Right hindlimb (tissue), 1 donor: ENCODE measurements around the gene SOX30.

Experiments used
- DNase-seq: peaks from one replicate; pipeline ENCODE4 v3.0.0-alpha.2; 2018

Gene SOX30

DNA sequence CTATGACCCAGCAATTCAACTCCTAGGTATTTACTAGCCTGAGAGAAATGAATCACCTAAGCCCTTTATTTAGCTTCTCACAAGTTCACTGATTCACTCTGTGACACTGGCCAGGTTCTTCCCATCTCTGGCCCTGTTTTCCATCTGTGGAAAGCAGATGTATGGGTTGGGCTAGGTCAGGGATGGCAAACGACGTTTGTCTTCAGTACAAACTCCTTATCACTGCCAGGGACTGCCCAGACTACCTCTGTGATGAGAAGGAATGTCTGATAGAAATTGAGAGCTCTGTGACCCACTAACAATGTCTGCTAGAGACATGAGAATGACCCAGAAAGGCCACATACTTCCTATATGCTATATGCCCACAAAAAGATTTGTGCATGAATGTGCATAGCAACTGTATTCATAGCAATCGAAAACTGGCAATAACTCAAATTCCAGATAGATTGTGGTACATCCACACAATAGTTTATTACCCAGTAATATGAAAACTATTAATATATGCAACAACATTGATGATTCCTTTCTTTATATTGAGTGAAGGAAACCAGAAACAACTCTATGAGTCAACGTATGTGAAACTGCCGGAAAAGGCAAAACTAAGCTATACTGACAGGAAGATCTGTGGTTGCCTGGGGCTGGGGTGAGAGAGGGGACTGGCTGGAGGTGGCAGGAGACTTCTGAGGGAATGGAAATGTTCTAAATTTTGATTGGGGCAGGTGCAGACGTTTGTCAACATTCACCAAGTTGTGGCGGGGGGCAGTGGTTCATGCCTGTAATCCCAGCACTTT lies 44.7 kb downstream of the SOX30 start:
- DNase-seq, result no peak

DNA sequence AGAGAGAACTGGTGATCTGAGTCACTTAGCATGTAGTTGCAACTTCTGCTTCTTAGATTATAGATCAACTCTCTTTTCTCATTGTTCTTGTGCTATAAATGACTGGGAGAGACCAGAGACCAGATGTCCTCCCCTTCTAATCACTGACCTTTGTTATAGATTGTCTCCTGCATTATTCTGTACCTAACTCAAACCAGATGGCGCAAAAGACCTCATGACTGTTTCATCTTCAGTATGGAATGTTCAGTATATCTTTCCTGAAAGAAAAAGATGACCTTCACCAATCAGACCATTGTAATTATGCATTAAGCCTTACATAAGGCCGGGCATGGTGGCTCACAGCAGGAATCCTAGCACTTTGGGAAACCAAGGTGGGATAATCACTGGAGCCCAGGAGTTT lies 46.2 kb downstream of the SOX30 start:
- DNase-seq, result no peak

DNA sequence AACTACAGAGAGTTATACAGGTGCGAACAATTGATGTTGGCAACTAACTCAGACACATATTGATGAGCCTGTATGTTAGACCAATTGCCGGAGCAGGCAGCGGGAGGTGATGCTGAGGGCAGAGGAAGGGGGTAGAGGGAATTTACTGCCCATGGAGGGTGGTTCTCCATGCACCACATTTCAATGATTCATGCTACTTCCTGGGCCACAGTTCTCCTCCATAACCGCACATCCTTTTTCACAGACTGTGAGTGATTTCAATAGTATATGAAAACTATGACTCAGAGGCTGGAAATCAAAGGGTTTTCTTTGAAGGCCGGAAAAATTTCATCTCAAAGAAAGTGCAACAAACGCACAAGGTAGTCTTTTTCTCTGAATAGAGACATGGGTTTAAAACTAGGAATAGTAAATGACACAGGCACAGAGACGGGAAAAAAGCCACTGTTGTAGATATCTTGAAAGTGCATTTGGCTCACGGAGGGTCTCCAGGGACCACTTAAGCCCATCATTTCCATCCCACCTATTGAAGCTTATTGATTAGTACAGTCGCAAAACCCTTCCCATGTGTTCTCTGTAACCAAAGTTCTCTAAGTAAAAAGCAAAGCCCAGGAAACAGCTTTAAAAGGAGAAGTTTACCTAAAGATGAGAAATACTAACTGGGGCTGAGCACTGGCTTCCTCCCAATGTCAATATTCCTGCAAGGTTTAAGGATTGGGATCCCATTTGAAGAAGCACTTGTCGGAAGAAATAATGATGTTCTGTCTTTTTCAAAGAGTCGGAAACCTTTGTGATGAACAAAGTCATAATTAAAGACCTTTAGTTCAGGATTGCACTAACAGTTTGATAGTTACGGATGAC lies 48.7 kb downstream of the SOX30 start:
- DNase-seq, result no peak

DNA sequence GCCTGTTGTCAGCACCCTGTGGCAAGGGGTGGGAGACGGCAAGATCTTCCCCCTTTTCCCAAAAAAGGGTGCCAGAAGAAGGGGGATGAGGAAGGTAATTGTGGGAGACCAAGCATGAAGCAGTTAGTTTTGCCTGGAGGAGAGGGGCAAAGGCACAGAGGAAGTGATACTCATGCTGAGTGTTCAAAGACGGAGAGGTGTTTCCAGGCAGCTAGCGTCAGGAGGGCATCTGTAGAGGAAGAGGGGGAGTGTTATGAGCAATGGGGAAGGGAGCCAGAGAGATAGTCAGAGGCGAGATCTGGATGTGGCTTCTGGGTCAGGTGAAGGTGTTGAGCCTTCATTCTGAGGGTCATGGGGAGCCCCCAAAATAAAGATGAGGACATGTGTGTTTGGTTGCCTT lies 49.7 kb downstream of the SOX30 start:
- DNase-seq, result no peak

DNA sequence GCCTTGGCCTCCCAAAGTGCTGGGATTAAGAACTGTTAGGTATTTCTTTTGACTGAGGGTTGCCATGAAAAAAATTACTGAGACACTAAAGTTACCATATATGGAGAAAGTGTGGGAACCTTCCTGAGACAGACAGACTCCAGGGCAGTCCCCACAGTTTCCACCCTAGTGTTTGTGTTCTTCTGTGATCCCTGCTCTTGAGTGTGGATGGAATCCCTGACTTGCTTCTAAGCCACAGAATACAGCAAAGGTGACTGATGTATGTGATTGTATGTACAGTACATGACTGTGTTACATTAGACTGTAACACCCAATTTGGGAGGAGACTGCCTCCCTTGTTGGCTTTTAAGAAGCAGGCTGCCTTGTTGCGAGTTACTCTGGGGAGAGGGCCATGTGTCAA lies 52.0 kb downstream of the SOX30 start:
- no peak for DNase-seq

DNA sequence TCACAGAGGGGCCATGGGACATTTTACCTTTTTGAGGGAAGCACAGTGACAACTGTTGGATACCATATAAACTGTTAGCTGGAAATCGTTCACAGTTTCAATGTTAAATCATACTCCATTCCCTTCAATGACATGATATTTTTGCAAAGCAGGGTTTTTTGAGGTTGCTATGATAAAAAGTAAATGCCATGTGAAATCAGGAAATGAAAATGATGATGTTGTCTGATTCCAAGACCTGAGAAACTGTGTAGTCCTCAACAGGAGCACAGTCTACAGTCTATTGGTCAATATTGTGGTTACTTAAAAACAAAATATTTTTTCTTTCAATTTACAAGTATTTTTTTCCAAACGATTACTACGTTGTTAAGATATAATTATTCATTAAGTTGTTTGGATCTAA lies 52.7 kb downstream of the SOX30 start:
- no peak for DNase-seq

DNA sequence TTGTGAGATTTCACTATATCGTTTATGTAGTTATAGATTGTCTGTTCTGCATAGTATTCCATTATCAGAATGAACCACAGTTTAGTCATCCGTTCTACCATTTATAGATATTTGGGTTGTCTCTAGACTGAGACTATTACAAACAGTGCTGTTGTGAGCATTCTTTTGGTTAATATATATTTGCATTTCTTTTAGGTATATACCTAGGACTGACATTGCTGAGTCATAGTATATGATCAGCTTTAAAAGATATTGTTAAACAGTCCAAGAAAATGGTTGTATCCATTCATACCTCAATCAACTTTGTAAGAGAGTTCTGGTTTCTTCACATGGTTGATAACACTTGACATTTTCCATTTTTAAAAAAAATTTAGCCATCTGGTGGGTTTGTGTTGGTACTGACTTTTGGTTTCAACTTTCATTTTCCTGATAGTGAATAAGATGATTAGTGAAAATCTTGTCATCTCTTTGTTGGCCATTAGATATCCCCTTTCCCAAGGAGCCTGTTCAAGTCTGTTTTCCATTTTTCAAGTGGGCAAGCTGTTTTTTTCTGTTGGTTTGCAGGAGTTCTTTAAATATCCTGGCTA lies 53.8 kb downstream of the SOX30 start:
- no peak for DNase-seq

DNA sequence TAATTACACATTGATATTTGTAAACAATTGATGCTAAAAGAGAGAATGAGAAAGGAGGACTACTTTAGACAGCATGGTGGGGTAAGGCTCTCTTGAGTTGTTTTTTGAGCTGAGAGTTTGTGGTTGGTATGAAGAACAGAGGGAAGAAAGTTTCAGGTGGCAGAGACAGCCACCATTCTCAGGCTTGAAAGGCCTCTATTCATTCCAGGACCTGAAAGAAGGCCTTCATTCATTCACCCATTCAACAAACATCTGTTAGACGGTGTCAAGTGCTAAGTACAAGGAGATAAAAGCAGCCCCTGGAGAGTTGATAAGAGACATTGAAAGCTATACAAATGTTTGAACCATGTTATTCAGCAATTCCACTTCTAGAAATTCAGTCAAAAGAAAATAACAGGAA lies 55.0 kb downstream of the SOX30 start:
- no peak for DNase-seq

DNA sequence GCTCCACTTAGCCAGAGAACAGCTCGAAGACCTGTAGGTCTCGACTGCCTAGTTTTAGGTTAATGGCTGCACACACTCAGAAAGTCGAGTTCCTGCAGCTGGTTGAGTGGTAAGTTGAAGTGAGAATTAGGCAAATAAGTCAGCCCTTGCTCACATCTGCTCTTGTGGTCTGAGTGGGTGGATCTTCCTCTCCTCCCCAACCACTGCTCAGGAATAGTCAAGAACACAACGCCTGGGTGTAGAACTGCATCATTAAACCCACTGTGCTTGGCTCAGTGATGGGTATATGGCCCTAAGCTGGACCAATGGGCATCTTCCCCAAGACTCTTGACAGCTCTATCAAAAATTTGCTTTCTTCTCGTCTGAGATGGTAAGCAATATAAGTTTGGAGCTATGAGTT lies 55.8 kb downstream of the SOX30 start:
- DNase-seq, result no peak

DNA sequence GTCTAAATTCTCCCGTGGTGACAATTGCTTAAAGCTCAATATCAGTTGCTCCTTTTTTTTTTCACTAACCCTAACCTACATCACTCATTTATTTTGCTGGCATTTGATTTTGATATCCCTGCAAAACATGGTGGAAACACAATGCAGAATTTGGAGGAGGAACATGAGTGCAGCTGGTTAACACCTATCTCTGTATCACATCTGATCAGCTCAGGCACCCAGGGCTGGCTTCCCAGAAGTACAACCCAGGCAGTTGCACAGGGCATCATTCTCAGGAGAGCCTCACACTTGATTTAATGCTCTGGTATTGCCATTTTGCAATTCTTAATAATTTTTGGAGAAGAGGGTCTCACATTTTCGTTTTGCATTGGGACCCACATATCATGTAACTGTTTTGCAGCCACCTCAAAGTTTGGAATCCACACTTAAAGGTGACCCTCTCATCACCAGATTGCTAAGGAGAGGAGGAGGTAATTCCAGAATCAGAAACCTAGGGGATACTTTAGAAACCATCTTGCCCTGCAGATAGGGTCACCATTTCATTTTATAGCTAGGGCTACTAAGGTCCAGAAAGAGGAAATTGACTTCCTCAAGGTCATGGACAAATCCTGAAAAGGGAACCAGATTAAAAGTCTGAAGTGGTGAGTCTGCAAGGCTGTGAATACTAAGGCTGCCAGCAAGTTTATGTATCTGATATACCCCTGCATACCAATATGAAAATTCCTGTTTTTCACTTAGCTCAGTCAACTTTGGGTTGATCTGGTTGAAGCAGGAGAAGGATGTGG lies 57.4 kb downstream of the SOX30 start:
- no peak for DNase-seq

DNA sequence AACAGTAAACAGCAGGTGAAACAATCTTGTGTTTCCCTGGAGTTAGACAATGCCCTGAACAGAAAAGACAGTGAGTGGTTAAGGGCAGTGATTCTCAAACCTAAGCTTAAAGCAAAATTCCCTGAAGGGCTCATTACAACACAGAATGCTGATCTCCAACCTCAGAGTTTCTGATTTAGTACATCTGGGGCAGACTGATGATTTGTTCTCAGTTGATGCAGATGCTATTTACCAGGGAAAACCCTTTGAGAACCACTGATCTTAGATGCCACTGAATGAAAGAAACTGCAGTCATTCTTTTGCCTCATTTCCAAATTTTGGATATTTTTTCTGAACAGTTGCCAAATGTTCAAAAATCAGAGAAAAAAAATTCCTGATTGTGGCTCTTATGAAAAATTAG lies 58.0 kb downstream of the SOX30 start:
- no peak for DNase-seq

DNA sequence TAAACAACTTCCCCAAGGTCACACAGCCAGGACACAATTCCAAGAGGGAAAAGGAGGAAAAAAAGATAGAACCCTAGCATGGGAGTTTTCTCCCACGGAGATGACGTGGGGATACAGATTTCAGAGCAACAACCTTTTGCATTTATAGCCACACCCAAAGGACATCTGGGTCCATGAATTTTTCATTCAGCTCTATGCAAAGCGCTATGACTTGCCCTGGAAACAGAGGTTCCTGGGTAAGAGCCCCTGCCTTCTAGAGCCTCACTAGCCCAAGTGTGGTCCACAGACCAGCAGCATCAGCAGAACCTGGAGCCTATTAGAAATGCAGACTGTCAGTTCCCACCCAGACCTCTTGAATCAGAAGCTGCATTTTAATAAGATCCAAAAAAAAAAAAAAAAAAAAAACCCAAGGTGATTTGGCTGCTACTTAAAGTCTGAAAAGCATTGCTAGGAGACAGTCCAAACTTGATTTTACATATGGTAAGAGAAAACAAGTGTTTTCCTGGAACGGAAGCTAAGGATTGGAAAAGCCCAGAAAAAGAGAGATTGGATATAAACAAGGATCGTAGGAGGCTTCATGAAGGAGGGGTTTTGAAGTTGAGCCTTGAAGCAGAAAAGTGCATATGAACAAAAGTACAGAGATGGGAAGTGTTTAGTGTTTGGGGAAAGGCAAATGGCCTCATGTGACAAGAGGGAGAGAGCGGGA lies 59.0 kb downstream of the SOX30 start:
- no peak for DNase-seq

DNA sequence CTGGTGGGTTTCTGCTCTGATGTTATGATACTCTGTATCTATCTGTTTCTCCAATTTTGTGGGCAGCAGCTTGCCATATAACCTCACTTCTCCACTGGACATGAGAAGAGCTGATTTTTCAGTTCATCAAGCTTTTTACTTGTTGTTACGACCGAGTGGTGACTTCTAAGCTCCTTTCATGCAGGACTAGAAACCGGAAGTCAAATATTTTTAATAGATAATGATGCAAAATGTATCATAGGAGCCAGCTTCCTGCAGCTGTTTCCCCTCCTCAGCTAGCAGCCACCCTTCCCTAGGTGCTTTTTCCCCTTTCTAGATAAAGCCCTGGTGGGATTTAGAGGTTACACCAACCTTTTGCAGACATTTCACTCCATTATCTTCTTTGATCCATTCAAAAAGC lies 59.6 kb downstream of the SOX30 start:
- no peak for DNase-seq

DNA sequence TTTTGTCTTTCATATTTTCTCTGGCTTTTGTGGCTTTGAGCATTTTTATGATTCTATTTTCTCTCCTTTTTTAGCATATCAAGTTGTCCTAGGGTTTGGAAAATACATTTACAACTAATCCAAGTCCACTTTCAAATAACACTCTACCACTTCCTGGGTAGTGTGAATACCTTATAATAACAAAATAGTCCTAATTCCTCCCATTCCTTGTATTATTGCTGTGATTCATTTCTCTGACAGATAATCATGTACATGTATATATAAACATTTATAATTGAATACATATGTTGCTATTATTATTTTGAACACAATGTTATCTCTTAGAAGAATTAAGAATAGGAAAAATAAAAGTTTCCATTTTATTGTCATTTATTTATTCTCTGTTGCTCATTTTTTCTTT lies 61.8 kb downstream of the SOX30 start:
- no peak for DNase-seq

DNA sequence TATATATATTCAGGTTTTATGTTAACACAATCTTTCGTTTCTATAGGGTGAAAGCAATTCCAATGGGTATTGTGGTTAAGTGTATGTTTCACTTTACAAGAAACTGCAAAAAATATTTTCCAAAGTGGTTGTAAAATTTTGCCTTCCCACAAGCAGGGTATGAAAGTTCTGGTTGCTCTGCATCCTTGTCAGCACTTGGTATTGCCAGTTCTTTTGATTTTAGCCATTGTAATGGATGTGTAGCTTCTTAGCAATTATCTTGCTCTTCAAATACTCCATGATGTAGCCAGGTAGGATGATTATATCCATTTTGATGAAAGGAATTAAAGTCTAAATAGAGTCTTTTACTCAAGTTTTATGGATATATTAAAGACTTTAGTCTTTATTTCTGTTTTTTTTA lies 67.6 kb downstream of the SOX30 start:
- no peak for DNase-seq

DNA sequence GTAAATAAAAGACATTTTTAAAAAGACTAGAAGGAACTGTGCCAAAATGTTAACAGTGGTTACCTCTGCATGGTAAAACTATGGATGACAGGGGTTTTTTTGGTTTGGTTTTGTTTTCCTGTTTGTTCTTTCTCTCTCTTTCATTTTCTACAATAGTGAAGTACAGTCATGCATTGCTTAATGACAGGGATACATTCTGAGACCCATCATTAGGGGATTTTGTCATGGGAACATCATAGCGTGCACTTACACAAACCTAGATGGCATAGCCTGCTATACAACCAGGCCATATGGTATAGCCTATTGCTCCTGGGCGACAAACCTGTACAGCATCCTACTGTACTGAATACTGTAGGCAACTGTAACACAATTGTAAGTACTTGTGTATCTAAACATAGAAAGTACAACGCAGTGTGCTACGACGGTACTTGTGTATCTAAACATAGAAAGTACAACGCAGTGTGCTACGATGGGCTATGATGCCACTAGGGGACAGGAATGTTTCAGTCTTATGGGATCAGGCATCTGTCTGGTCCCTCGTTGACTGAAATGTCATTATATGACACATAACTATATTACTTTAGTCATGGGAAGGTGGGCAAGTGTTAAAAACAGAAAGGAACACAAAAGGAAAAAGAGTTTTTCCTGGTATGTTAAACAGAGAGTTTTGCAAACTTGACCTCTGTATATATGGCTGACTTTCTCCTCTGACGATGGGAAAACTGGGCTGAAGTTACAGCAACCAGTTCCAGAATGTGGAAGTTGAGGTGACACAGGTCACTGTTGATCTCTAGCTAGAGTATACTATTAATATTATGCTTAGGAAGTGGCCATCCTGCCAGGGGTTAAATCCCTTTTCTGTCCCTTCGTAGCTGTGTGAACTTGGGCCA lies 69.3 kb downstream of the SOX30 start:
- no peak for DNase-seq

DNA sequence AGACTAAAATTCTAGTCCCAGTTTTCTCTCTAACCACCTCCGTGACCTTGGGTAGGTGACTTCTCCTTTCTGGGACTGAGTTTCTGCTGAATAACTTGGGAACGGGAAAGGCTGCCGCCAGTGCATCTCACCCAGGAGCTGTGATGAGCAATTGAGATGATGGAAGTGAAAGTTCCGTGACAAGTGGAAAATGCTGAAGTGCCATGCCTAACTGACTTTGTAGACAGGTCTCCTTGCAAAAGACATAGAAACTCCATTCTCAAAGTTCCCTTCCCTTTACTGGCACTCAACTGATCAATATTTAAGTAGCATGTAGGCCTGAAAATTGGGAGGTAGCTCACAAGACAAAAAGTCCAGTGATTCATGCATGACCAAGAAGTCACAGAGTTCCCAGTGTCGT lies 70.3 kb downstream of the SOX30 start:
- no peak for DNase-seq

DNA sequence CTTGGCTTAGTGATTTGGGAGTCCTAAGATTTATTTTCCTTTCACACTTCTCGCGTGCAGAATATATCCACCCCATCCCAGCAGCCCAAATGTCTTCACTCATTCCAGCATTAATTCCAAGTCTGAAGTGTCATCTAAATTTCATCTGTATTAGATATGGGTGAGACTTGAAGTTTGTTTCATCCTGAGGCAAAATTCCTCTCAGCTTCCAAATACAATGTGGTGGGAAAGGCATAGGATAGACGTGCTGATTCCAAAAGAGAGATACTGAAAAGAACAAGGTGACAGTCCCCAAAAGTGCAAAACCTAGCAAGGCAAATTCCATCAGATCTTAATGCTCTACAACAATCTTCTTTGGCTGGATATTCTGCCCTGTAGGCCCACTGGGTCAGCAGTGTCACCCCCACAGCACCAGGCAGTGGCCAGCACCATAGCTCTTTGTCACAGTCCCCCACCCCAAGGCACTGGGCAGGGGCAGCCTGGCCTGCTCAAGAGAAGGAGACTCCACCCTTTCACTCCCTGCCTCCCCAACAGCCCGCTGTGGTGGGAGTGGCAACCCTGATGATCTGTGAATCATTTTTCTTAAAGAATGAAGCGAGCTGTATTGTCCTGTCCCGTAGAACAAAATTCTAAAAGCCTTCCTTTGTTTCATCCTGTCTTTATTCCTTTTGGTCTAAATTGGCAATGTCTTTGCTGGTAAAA lies 74.0 kb downstream of the SOX30 start:
- DNase-seq, result no peak

DNA sequence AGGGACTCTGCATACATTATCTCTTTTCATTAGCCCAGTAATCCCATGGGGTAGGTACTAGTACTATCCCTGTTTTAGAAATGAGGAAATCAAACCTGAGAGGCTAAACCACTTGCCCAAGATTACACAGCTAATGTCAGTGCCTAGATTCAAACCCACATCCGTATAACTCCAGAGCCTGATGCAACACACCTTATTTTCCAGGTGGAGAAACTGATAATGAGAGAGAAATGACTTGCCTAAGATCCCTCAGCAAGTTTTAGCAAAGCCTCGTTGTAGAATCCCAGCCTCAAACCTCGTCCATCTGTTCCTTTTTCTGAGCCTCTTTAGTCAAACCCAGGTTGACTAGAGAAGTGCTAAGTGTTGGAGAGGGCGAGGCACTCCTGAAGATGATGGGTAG lies 75.6 kb downstream of the SOX30 start:
- no peak for DNase-seq
